ENCODE data around the gene ATP11A.

GRCh38 chr13:112772929-112773328 is 83.1 kb downstream of the ATP11A start:
- TF ChIP-seq TARDBP (IDR thresholded peaks at IDR 0.05; ENCODE audit: borderline replicate concordance) (no peak), TCF7 (IDR thresholded peaks at IDR 0.05; ENCODE audit: borderline replicate concordance) (no peak), SPI1 (IDR thresholded peaks at IDR 0.05; ENCODE audit: borderline replicate concordance, insufficient read depth, low read depth, low read length) (no peak), REST (IDR thresholded peaks at IDR 0.05; ENCODE audit: low read depth, low read length) (no peak), POLR2A (IDR thresholded peaks at IDR 0.05; ENCODE audit: low read depth, low read length) (no peak), CBX5 (IDR thresholded peaks at IDR 0.05; ENCODE audit: low read depth) (no peak), CTCF (IDR thresholded peaks at IDR 0.05 in 2 of 3, conservative IDR thresholded peaks at IDR 0.05 in 1 of 3; ENCODE audit: control insufficient read depth in 2 of 3, extremely low read depth in 1 of 3, insufficient read depth in 1 of 3, low read depth in 3 of 3, low read length in 3 of 3) (no peak)

Data from GM12878 (cell line).